Astrocyte of the cerebellum (primary cell): Measurements from ENCODE around the gene NRBP1.

Experiments used
- DNase-seq: peaks from one replicate; pipeline ENCODE4 v3.0.0-alpha.2; 2011; ENCODE audit warnings: low read depth
- H3K4me3 ChIP-seq: 2 replicates; pipeline ENCODE4 v1.5.1; 2011; ENCODE audit warnings: mild to moderate bottlenecking, low read depth, low read length, moderate library complexity
- CTCF ChIP-seq: IDR thresholded peaks from 2 replicates; pipeline ENCODE4 v1.5.1; 2012; ENCODE audit warnings: low read length, low read depth, moderate library complexity, mild to moderate bottlenecking; ENCODE audit errors: missing control alignments
- in situ Hi-C: cut with HindIII; loops from 2 replicates; pipeline ENCODE4 v1.10.0; 2017; ENCODE audit warnings: low sequenced_read_pairs

The NRBP1 gene

DNA sequence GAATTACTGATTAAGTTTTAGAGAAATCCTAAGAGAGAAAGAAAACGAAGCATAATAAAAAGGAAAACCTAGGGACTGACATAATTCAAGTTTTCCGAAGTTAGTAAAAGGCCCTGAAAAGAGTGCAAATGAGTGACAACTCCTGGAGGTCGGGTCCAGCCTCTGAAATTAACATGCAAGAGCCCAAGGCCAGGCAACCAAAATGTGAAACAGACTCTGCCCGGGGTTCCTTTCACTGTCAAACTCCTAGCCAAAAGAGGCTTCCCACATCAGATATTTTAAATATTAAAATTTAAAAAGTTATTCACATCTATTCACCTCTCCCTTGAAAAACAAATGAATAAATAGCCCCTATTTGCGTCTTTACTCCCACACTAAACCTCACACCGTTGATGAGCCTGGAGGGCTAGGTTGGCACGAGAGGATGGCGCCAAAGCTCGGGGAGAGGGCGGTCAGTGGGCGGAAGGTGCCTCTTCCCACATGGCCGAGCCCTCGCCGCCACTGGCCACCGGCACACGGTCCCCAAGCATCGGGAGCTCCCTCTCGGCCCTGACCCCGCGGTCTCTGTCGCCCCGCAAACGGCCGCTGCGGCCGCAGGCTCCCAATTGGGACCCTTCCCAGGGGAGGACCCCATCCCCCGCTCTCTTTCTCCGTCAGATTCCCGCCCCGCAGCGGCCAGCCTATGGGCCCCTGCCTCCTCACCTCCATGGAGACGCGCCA, 19.7 kb upstream of the NRBP1 start:
- in situ Hi-C loops = no loop called here
- no peak for TF ChIP-seq CTCF
- H3K4me3 ChIP-seq = peak overlapping the region; percentile 96
- no peak for DNase-seq

- in situ Hi-C loops = no loop called here
- TF ChIP-seq CTCF = no peak
- peak within 1 kb of the TSS; percentile 96 for H3K4me3 ChIP-seq
- peak; percentile 74 for DNase-seq
Measured at GRCh38 chr2:27409321-27410073, 18.9 kb upstream of the NRBP1 start, which contains the start of gene PPM1G. Gene PPM1G (minus strand): TSS chr2:27409591. CDS start chr2:27409422, 169 bp downstream.

DNA sequence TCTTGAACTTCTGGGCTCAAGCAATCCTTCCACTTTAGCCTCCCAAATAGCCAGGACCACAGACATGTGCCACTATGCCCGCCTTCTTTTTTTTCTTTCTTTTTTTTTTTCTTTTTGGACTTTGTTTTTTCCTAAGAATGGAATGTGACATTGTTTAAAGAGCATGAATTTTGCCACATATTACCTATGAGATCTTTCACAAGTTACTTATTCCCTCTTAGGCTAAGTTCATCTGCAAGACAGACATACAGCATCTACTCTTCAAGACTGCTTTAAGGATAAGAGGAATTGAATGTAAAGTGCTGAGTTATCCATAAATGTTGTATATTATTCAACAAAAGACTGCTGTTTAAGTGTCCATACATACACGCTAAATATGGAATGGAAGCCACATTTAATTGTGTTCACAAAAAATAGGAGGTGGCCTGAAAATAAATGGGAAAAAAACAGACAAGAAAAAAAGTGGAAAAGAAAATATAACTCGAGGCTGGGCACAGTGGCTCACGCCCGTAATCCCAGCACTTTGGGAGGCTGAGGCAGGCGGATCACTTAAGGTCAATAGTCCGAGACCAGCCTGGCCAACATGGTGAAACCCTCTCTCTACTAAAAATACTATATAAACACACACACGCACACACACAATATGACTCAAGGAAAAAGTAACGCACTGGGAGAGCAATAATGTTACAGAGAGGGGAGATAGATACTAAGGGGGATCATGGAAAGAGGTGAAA, 15.8 kb upstream of the NRBP1 start:
- in situ Hi-C loops = no loop called here
- no peak for DNase-seq
- no peak for TF ChIP-seq CTCF
- H3K4me3 ChIP-seq = no peak overlapping the region

GRCh38 chr2:27416151-27416550, 12.3 kb upstream of the NRBP1 start:
- H3K4me3 ChIP-seq = no peak overlapping the region
- TF ChIP-seq CTCF = no peak
- DNase-seq = no peak
- in situ Hi-C loops = no loop called here

DNA sequence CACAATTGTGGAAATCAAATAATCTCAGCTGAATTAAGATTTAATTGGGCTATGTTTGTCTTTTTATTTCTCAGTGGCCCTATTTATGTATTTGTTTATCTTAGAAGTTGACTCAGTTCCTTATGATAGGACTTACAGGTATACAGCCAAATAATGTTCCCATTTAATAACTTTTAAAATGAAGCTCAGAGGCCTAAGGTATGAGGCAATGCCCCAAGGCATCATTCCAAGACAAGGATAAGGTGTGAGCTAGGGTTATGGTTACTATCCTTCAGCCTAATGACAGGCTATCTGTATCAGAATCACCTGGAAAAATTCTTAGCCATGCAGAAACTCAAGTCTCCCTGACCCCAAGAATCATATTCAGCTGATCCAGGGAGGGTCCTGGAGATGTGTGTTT, 7.4 kb upstream of the NRBP1 start:
- DNase-seq = no peak
- TF ChIP-seq CTCF = no peak
- H3K4me3 ChIP-seq = no peak overlapping the region
- in situ Hi-C loops = no loop called here

- TF ChIP-seq CTCF = no peak
- no peak overlapping the region for H3K4me3 ChIP-seq
- in situ Hi-C loops = no loop called here
- no peak for DNase-seq
Measured at GRCh38 chr2:27421660-27422250, 6.7 kb upstream of the NRBP1 start.
